Glutamatergic neuron (in vitro differentiated cells): ENCODE measurements around the gene SNX10. TPM values are rescaled to one million over a fixed set of nuclear protein-coding genes. Genes with fewer than 3 reads are reported as not detected.

Experiments
- DNase-seq: peaks from one replicate; pipeline ENCODE4 v3.0.0; 2022
- H3K27ac Mint-ChIP-seq: one replicate; pipeline ENCODE4 v1.8.0; 2020; ENCODE audit warnings: mild to moderate bottlenecking, mixed read lengths, inconsistent platforms; ENCODE audit not compliant: unreplicated experiment
- H3K27me3 Mint-ChIP-seq: one replicate; pipeline ENCODE4 v1.8.0; 2020; ENCODE audit warnings: mild to moderate bottlenecking, moderate library complexity, mixed read lengths, inconsistent platforms; ENCODE audit not compliant: unreplicated experiment
- H3K36me3 Mint-ChIP-seq: one replicate; pipeline ENCODE4 v1.8.0; 2020; ENCODE audit warnings: mild to moderate bottlenecking, mixed read lengths, inconsistent platforms; ENCODE audit not compliant: unreplicated experiment
- H3K4me1 Mint-ChIP-seq: one replicate; pipeline ENCODE4 v1.8.0; 2020; ENCODE audit warnings: mild to moderate bottlenecking, low read depth, mixed read lengths, inconsistent platforms; ENCODE audit not compliant: unreplicated experiment
- H3K4me3 Mint-ChIP-seq: one replicate; pipeline ENCODE4 v1.8.0; 2020; ENCODE audit warnings: mild to moderate bottlenecking, mixed read lengths, inconsistent platforms; ENCODE audit not compliant: unreplicated experiment
- H3K9me3 Mint-ChIP-seq: one replicate; pipeline ENCODE4 v1.8.0; 2020; ENCODE audit warnings: mild to moderate bottlenecking, moderate library complexity, mixed read lengths, inconsistent platforms; ENCODE audit not compliant: unreplicated experiment
- CTCF ChIP-seq: fragments of 200-600 bp; sonication (generic); IDR thresholded peaks from one replicate; pipeline ENCODE4 v1.5.0; 2021; ENCODE audit not compliant: partially characterized antibody, unreplicated experiment
- total RNA-seq: library from RNA; stranded (reverse); fragmentation: NEBNext Ultra II Directional; extraction: Animal tissue kit (Norgen Biotek cat#: 25700); gene quantifications from one replicate; pipeline ENCODE4 v1.2.1, GENCODE V29; 2021; ENCODE audit not compliant: unreplicated experiment

Gene SNX10
- total RNA-seq, 1 donor from 2014 or later, result 6.1 TPM

GRCh38 chr7:26265499-26266075, 26.1 kb upstream of the SNX10 start:
- no peak overlapping the region for H3K27ac Mint-ChIP-seq
- H3K4me3 Mint-ChIP-seq, result no peak overlapping the region
- H3K4me1 Mint-ChIP-seq, result no peaks in the 10 kb centered on the region
- peaks cover 5% of the 10 kb centered on the region for H3K9me3 Mint-ChIP-seq
- peaks cover 23% of the 10 kb centered on the region for H3K36me3 Mint-ChIP-seq
- no peak for DNase-seq
- H3K27me3 Mint-ChIP-seq, result peaks cover 4% of the 10 kb centered on the region
- TF ChIP-seq CTCF, result no peak

- peaks cover 5% of the 10 kb centered on the region for H3K9me3 Mint-ChIP-seq
- no peak for TF ChIP-seq CTCF
- no peak overlapping the region for H3K4me3 Mint-ChIP-seq
- peaks cover 23% of the 10 kb centered on the region for H3K36me3 Mint-ChIP-seq
- H3K4me1 Mint-ChIP-seq, result no peaks in the 10 kb centered on the region
- H3K27me3 Mint-ChIP-seq, result peaks cover 4% of the 10 kb centered on the region
- DNase-seq, result no peak
- H3K27ac Mint-ChIP-seq, result no peak overlapping the region
Measured at GRCh38 chr7:26267601-26268166, 24.0 kb upstream of the SNX10 start.

- peaks cover 3% of the 10 kb centered on the region for H3K27me3 Mint-ChIP-seq
- no peaks in the 10 kb centered on the region for H3K9me3 Mint-ChIP-seq
- no peaks in the 10 kb centered on the region for H3K36me3 Mint-ChIP-seq
- no peaks in the 10 kb centered on the region for H3K4me1 Mint-ChIP-seq
- no peak for DNase-seq
- no peak overlapping the region for H3K4me3 Mint-ChIP-seq
- no peak overlapping the region for H3K27ac Mint-ChIP-seq
- TF ChIP-seq CTCF, result no peak
Measured at GRCh38 chr7:26275213-26275612, 16.4 kb upstream of the SNX10 start.

GRCh38 chr7:26278770-26279169, 12.9 kb upstream of the SNX10 start:
- DNase-seq, result no peak
- H3K36me3 Mint-ChIP-seq, result no peaks in the 10 kb centered on the region
- no peak for TF ChIP-seq CTCF
- H3K9me3 Mint-ChIP-seq, result no peaks in the 10 kb centered on the region
- no peaks in the 10 kb centered on the region for H3K4me1 Mint-ChIP-seq
- no peak overlapping the region for H3K4me3 Mint-ChIP-seq
- no peak overlapping the region for H3K27ac Mint-ChIP-seq
- H3K27me3 Mint-ChIP-seq, result peaks cover 3% of the 10 kb centered on the region

GRCh38 chr7:26279405-26279804, 12.3 kb upstream of the SNX10 start:
- no peak for TF ChIP-seq CTCF
- no peak overlapping the region for H3K4me3 Mint-ChIP-seq
- H3K27me3 Mint-ChIP-seq, result peaks cover 3% of the 10 kb centered on the region
- H3K36me3 Mint-ChIP-seq, result no peaks in the 10 kb centered on the region
- H3K27ac Mint-ChIP-seq, result no peak overlapping the region
- H3K9me3 Mint-ChIP-seq, result no peaks in the 10 kb centered on the region
- no peaks in the 10 kb centered on the region for H3K4me1 Mint-ChIP-seq
- no peak for DNase-seq
